Measurements from ENCODE around the gene CCDC137.

Gene CCDC137

GRCh38 chr17:81716674-81716996 is 50.1 kb downstream of the CCDC137 start:
- no peak for DNase-seq (ENCODE audit: low read depth in 2 of 2)

GRCh38 chr17:81717049-81717765 is 50.7 kb downstream of the CCDC137 start:
- DNase-seq (ENCODE audit: low read depth in 2 of 2), result no peak

GRCh38 chr17:81717766-81718089 is 51.2 kb downstream of the CCDC137 start:
- no peak for DNase-seq (ENCODE audit: low read depth in 2 of 2)

GRCh38 chr17:81719410-81720266 is 53.1 kb downstream of the CCDC137 start:
- DNase-seq (ENCODE audit: low read depth in 2 of 2), result no peak

GRCh38 chr17:81720267-81721071 is 53.9 kb downstream of the CCDC137 start:
- no peak for DNase-seq (ENCODE audit: low read depth in 2 of 2)

GRCh38 chr17:81722184-81723120 is 55.9 kb downstream of the CCDC137 start:
- DNase-seq (ENCODE audit: low read depth in 2 of 2), result no peak
